Panc1 (cell line): ENCODE measurements around the gene ZNF184.
A peak's percentile ranks its signal among the peaks of the same experiment; 100 is the strongest.

Source experiments
- CTCF ChIP-seq: fragments of 450-650 bp; IDR thresholded peaks from 2 replicates; pipeline ENCODE4 v1.5.1; 2017; ENCODE audit warnings: mild to moderate bottlenecking
- POLR2AphosphoS5 ChIP-seq: IDR thresholded peaks from 2 replicates; pipeline ENCODE4 v1.6.1; 2012; ENCODE audit warnings: mild to moderate bottlenecking, low read depth, low read length, moderate library complexity
- REST ChIP-seq, 2 experiments: IDR thresholded peaks; 2 replicates each; pipeline ENCODE4 v1.6.1; 2011 to 2012; ENCODE audit warnings: low read depth in 2 of 2, control low read depth in 1 of 2, low read length in 1 of 2, mild to moderate bottlenecking in 1 of 2, moderate library complexity in 1 of 2; ENCODE audit not compliant: insufficient read depth in 1 of 2
- SIN3A ChIP-seq: IDR thresholded peaks from 2 replicates; pipeline ENCODE4 v1.6.1; 2012; ENCODE audit warnings: low read depth, mild to moderate bottlenecking, low read length, moderate library complexity, borderline replicate concordance; ENCODE audit not compliant: insufficient read depth
- TCF7L2 ChIP-seq: IDR thresholded peaks from 2 replicates; pipeline ENCODE4 v1.6.1; 2011; ENCODE audit warnings: mild to moderate bottlenecking, low read depth, low read length, inconsistent platforms

- 0 out of 4 replicates have a peak, but pooled peaks of 1 of the 2 experiments have one; percentile 9 for TF ChIP-seq REST (IDR thresholded peaks at IDR 0.05; ENCODE audit: insufficient read depth in 1 of 2, low read depth in 2 of 2, low read length in 1 of 2)
- TF ChIP-seq CTCF = no peak
- peak; percentile 45; the same call in 1 of the 2 replicates for TF ChIP-seq TCF7L2
- no peak for TF ChIP-seq SIN3A
- peak; percentile 61; the same call in 1 of the 2 replicates for TF ChIP-seq POLR2AphosphoS5
Measured at GRCh38 chr6:27505209-27506027, 32.5 kb upstream of the ZNF184 start.
